SU-DHL-6 (cell line): ENCODE results near the gene NCBP3.

Source experiments
- H2AFZ ChIP-seq: fragments of 200-600 bp; sonication (generic); 2 replicates; pipeline ENCODE4 v1.6.1; 2014; ENCODE audit warnings: low read depth, mild to moderate bottlenecking, moderate library complexity, mixed read lengths, antibody characterized with exemption, low read length; ENCODE audit not compliant: severe bottlenecking
- H3F3A ChIP-seq: fragments of 200-600 bp; shearing (Covaris generic); 2 replicates; pipeline ENCODE4 v1.6.0; 2016; ENCODE audit warnings: antibody characterized with exemption, mild to moderate bottlenecking; ENCODE audit not compliant: insufficient read depth
- H3K27ac ChIP-seq: fragments of 200-600 bp; sonication (generic); 2 replicates; pipeline ENCODE4 v1.5.1; 2016; ENCODE audit warnings: low read depth, mild to moderate bottlenecking, low read length, moderate library complexity, mixed read lengths
- H3K27me3 ChIP-seq: fragments of 200-600 bp; sonication (generic), shearing (Covaris generic); 2 replicates; pipeline ENCODE4 v1.6.0; 2014; ENCODE audit warnings: mild to moderate bottlenecking, low read length
- H3K36me3 ChIP-seq: fragments of 200-600 bp; sonication (generic); 2 replicates; pipeline ENCODE4 v1.6.1; 2014; ENCODE audit warnings: mild to moderate bottlenecking, low read length, mixed read lengths
- H3K4me2 ChIP-seq: fragments of 300-600, 200-600 bp; shearing (Covaris generic), sonication (generic); 2 replicates; pipeline ENCODE4 v1.6.0; 2014; ENCODE audit warnings: low read length, low read depth, mild to moderate bottlenecking; ENCODE audit not compliant: poor library complexity, severe bottlenecking
- H3K4me3 ChIP-seq: fragments of 200-600 bp; sonication (generic); 2 replicates; pipeline ENCODE4 v1.5.1; 2014; ENCODE audit warnings: antibody characterized with exemption, low read length, mild to moderate bottlenecking, mixed read lengths; ENCODE audit not compliant: insufficient read depth, poor library complexity, severe bottlenecking
- H3K79me2 ChIP-seq: fragments of 200-600 bp; sonication (generic); 2 replicates; pipeline ENCODE4 v1.6.1; 2014; ENCODE audit warnings: mild to moderate bottlenecking, low read length, moderate library complexity; ENCODE audit not compliant: insufficient read depth
- H3K9ac ChIP-seq: fragments of 200-600 bp; sonication (generic); 2 replicates; pipeline ENCODE4 v1.7.0; 2014; ENCODE audit warnings: mild to moderate bottlenecking, low read length
- H3K9me2 ChIP-seq: fragments of 200-600 bp; sonication (generic); replicated peaks from 2 replicates; pipeline ENCODE4 v1.6.1; 2014; ENCODE audit warnings: low read length; ENCODE audit not compliant: insufficient read depth
- H3K9me3 ChIP-seq: fragments of 200-600 bp; sonication (generic); 2 replicates; pipeline ENCODE4 v1.6.1; 2014; ENCODE audit warnings: low read length, mixed read lengths; ENCODE audit not compliant: insufficient read depth
- H4K20me1 ChIP-seq: fragments of 200-600 bp; sonication (generic); 2 replicates; pipeline ENCODE4 v1.6.1; 2014; ENCODE audit warnings: low read depth, mild to moderate bottlenecking, antibody characterized with exemption, low read length, moderate library complexity, mixed read lengths
- EZH2phosphoT487 ChIP-seq: fragments of 200-600 bp; sonication (generic), shearing (Covaris generic); conservative IDR thresholded peaks from 2 replicates; pipeline ENCODE4 v1.6.1; 2018; ENCODE audit warnings: mild to moderate bottlenecking, antibody characterized with exemption, low read length, moderate library complexity, mixed read lengths
- TF ChIP-seq, protein P1 (sequence below): fragments of 200-600 bp; sonication (generic); IDR thresholded peaks from one replicate; pipeline ENCODE4 v1.5.1; 2017; ENCODE audit warnings: antibody characterized with exemption, mild to moderate bottlenecking, low read length, moderate library complexity; ENCODE audit not compliant: insufficient read depth, poor library complexity, severe bottlenecking

NCBP3 gene

GRCh38 chr17:3890082-3890877 lies 44.2 kb upstream of the NCBP3 start:
- no peak overlapping the region for H3K4me2 ChIP-seq
- no peaks in the 10 kb centered on the region for H3K27me3 ChIP-seq
- no peak overlapping the region for H3K9ac ChIP-seq
- peaks cover 5% of the 10 kb centered on the region for H3F3A ChIP-seq
- H4K20me1 ChIP-seq = no peaks in the 10 kb centered on the region
- H3K9me2 ChIP-seq = no peaks in the 10 kb centered on the region
- no peak overlapping the region for H2AFZ ChIP-seq
- H3K79me2 ChIP-seq = no peaks in the 10 kb centered on the region
- H3K36me3 ChIP-seq = no peaks in the 10 kb centered on the region
- TF ChIP-seq EZH2phosphoT487 = no peak
- TF ChIP-seq, protein P1, sequence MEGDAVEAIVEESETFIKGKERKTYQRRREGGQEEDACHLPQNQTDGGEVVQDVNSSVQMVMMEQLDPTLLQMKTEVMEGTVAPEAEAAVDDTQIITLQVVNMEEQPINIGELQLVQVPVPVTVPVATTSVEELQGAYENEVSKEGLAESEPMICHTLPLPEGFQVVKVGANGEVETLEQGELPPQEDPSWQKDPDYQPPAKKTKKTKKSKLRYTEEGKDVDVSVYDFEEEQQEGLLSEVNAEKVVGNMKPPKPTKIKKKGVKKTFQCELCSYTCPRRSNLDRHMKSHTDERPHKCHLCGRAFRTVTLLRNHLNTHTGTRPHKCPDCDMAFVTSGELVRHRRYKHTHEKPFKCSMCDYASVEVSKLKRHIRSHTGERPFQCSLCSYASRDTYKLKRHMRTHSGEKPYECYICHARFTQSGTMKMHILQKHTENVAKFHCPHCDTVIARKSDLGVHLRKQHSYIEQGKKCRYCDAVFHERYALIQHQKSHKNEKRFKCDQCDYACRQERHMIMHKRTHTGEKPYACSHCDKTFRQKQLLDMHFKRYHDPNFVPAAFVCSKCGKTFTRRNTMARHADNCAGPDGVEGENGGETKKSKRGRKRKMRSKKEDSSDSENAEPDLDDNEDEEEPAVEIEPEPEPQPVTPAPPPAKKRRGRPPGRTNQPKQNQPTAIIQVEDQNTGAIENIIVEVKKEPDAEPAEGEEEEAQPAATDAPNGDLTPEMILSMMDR = no peak
- H3K27ac ChIP-seq = no peak overlapping the region
- H3K9me3 ChIP-seq = no peaks in the 10 kb centered on the region
- no peak overlapping the region for H3K4me3 ChIP-seq

DNA sequence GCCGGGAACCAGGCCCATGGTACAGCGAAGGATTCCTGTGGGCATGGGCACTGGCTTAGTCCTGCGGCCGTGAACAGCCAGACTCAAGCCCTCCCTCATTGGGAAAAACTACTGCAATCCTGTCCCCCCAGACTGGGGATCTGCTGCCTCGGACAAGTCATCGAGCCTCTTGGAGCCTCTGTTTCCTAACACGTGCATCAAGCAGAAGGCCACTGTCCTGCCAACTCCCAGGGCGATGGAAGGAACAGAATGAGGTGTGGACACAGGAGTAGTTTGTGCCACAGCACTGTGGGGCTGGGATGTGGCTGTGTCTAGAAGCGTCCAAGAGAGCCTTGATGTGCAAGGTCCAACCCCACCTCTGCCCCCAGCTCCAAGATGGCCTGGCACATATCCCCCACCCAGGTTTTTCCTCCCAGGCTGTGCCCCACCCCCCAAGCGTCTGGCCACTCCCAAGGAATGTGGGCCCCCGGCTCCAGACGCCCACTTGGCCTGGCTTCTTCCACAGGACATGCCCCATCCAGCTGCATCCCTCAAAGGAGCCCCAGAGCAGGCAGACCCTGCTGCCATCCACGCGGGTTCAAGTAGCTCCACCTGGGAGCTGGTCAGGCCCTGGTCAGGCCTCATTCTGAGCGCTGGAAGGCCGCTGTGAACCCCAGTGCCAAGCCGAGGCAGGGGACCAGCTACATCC lies 43.4 kb upstream of the NCBP3 start:
- Histone ChIP-seq H3F3A (peaks cover 5% of the 10 kb centered on the region), H3K4me3 (no peak overlapping the region), H3K27me3 (no peaks in the 10 kb centered on the region), H4K20me1 (no peaks in the 10 kb centered on the region), H3K9ac (no peak overlapping the region), H3K36me3 (no peaks in the 10 kb centered on the region), H3K9me3 (no peaks in the 10 kb centered on the region), H3K79me2 (no peaks in the 10 kb centered on the region), H3K9me2 (no peaks in the 10 kb centered on the region), H2AFZ (no peak overlapping the region), H3K4me2 (no peak overlapping the region), H3K27ac (no peak overlapping the region)
- TF ChIP-seq, protein P1 = no peak
- no peak for TF ChIP-seq EZH2phosphoT487

- H3K9me3 ChIP-seq = no peaks in the 10 kb centered on the region
- no peaks in the 10 kb centered on the region for H4K20me1 ChIP-seq
- H3K27ac ChIP-seq = no peak overlapping the region
- no peaks in the 10 kb centered on the region for H3K36me3 ChIP-seq
- no peak overlapping the region for H2AFZ ChIP-seq
- H3K79me2 ChIP-seq = no peaks in the 10 kb centered on the region
- peaks cover 5% of the 10 kb centered on the region for H3F3A ChIP-seq
- no peaks in the 10 kb centered on the region for H3K9me2 ChIP-seq
- no peak overlapping the region for H3K4me3 ChIP-seq
- H3K4me2 ChIP-seq = no peak overlapping the region
- TF ChIP-seq, protein P1 = no peak
- no peak for TF ChIP-seq EZH2phosphoT487
- no peak overlapping the region for H3K9ac ChIP-seq
- no peaks in the 10 kb centered on the region for H3K27me3 ChIP-seq
Measured at GRCh38 chr17:3888343-3889171, 42.5 kb upstream of the NCBP3 start.
